Adrenal gland (tissue), 12 donors: ENCODE measurements around the gene GRID1. TPM values are rescaled to one million over a fixed set of nuclear protein-coding genes. Genes with fewer than 3 reads are reported as not detected.

Source experiments
- DNase-seq, 7 donors: peaks; one replicate each; pipeline ENCODE4 v3.0.0-alpha.2; 2019 to 2020
- H3K27ac ChIP-seq, 5 donors: fragments of 200-600 bp; sonication (generic) in 4 of 5; 1 replicate in 3 of 5; 2 replicates in 2 of 5; pipeline versions ENCODE4 v1.5.1 to v1.8.0; 2016 to 2020; ENCODE audit warnings: mild to moderate bottlenecking in 1 of 5
- H3K27me3 ChIP-seq: fragments of 200-600 bp; 2 replicates; pipeline ENCODE4 v1.8.0; 2021
- H3K36me3 ChIP-seq, 2 donors: fragments of 200-600 bp; replicated peaks in 1 of 2; 1 replicate in 1 of 2; 2 replicates in 1 of 2; pipeline versions ENCODE4 v1.5.1 to v1.8.0; 2018 to 2022
- H3K4me1 ChIP-seq, 2 donors: fragments of 200-600 bp; replicated peaks in 1 of 2; 1 replicate in 1 of 2; 2 replicates in 1 of 2; pipeline versions ENCODE4 v1.5.1 to v1.8.0; 2018 to 2021
- H3K4me3 ChIP-seq, 4 donors: fragments of 200-600 bp; sonication (generic) in 3 of 4; one replicate each; pipeline ENCODE4 v1.5.1; 2016 to 2018
- H3K9me3 ChIP-seq, 3 donors: fragments of 200-600 bp; sonication (generic) in 1 of 3; replicated peaks in 1 of 3; 1 replicate in 2 of 3; 2 replicates in 1 of 3; pipeline versions ENCODE4 v1.5.1 to v1.8.0; 2016 to 2021
- CTCF ChIP-seq, 6 experiments: fragments of 450-650 bp in 4 of 6; fragments of 200-600 bp in 2 of 6; sonication (generic) in 1 of 6; IDR thresholded peaks; 1 replicate in 5 of 6; 2 replicates in 1 of 6; pipeline versions ENCODE4 v1.5.1 to v1.8.0; 2016 to 2021; ENCODE audit warnings: antibody characterized with exemption in 6 of 6, mild to moderate bottlenecking in 2 of 6, moderate library complexity in 1 of 6
- POLR2A ChIP-seq, 2 donors: fragments of 450-650 bp; IDR thresholded peaks; one replicate each; pipeline ENCODE4 v1.6.1; 2017; ENCODE audit warnings: antibody characterized with exemption in 2 of 2, mild to moderate bottlenecking in 2 of 2, moderate library complexity in 1 of 2
- WGBS, 4 donors: extraction: QIAGEN DNeasy Blood & Tissue Kit in 2 of 4; methylation state at CpG; one replicate each; pipeline versions ENCODE4 v1.1.5 to v1.1.7; 2013 to 2017; 5-methylcytosine and 5-hydroxymethylcytosine counted together
- intact Hi-C, 2 donors: fragments of 100-400 bp; cut with DNase I; formaldehyde crosslinking; loops; one replicate each; pipeline versions ENCODE4 v1.14.1 to v1.15.0; 2022 to 2023
- polyA plus RNA-seq, 3 donors: library from polyadenylated mRNA; stranded (reverse); fragments of 200-250 nt in 2 of 3; fragments of 350-450 nt in 1 of 3; fragmentation: Illumina TruSeq in 1 of 3; extraction: RNeasy Lipid Tissue Mini Kit (QIAGEN cat#74804) in 1 of 3; gene quantifications; one replicate each; pipeline ENCODE4 v1.2.3, GENCODE V29; 2013 to 2014
- total RNA-seq, 9 donors: library from RNA; depleted of rRNA in 4 of 9; stranded (reverse); fragments of >200 nt in 4 of 9; fragments of 120-200 nt in 1 of 9; fragmentation: NEBNext Ultra II Directional in 1 of 9; extraction: Animal tissue kit (Norgen Biotek cat#: 25700) in 1 of 9; gene quantifications; one replicate each; pipeline versions ENCODE4 v1.1.0 to v1.2.4, GENCODE V29; 2013 to 2023
- donor health status: healthy with polysubstance abuse.
- donor health status: Bipolar disorder and iron deficiency.
- donor health status: DM: yes; HTN: yes; CAD: no.
- donor health status: DM: no; HTN: no; CAD: no.
- donor health status: DM: no; HTN: no; CAD: no.
- donor health status: DM: yes; HTN: yes; CAD: no.

Gene GRID1
- total and polyA plus RNA-seq, 12 donors: 2.2 to 8.0 (median 4.1) TPM

GRCh38 chr10:86250399-86250798 is 116.2 kb downstream of the GRID1 start:
- Histone ChIP-seq H3K9me3 (no peaks in the 10 kb centered on the region), H3K36me3 (no peaks in the 10 kb centered on the region), H3K27me3 (no peaks in the 10 kb centered on the region), H3K4me1 (no peaks in the 10 kb centered on the region), H3K27ac (no peak overlapping the region), H3K4me3 (no peak overlapping the region)
- TF ChIP-seq CTCF (IDR thresholded peaks at IDR 0.05) (no peak), POLR2A (IDR thresholded peaks at IDR 0.05) (no peak)
- intact Hi-C loops: no loop called here
- 87 to 100% (median 92%) methylated on average over 2 to 15 of the region's 15 CpGs for WGBS, 4 donors
- DNase-seq: no peak

- DNase-seq: no peak
- no peak for TF ChIP-seq CTCF (IDR thresholded peaks at IDR 0.05)
- no peak for TF ChIP-seq POLR2A (IDR thresholded peaks at IDR 0.05)
- Histone ChIP-seq H3K4me1 (no peaks in the 10 kb centered on the region), H3K9me3 (no peaks in the 10 kb centered on the region), H3K4me3 (no peak overlapping the region), H3K27me3 (no peaks in the 10 kb centered on the region), H3K36me3 (no peaks in the 10 kb centered on the region), H3K27ac (no peak overlapping the region)
- intact Hi-C loops: no loop called here
Observed at GRCh38 chr10:86249794-86250193, 116.8 kb downstream of the GRID1 start.

GRCh38 chr10:86248062-86248461 is 118.5 kb downstream of the GRID1 start:
- intact Hi-C loops: no loop called here
- H3K27ac ChIP-seq: no peak overlapping the region
- WGBS, 4 donors: 90 to 95% (median 92%) methylated on average over 5 of the region's 5 CpGs
- no peak for DNase-seq
- no peaks in the 10 kb centered on the region for H3K4me1 ChIP-seq
- TF ChIP-seq CTCF (IDR thresholded peaks at IDR 0.05) (no peak), POLR2A (IDR thresholded peaks at IDR 0.05) (no peak)
- no peaks in the 10 kb centered on the region for H3K36me3 ChIP-seq
- H3K27me3 ChIP-seq: no peaks in the 10 kb centered on the region
- no peaks in the 10 kb centered on the region for H3K9me3 ChIP-seq
- H3K4me3 ChIP-seq: no peak overlapping the region

- Histone ChIP-seq H3K4me3 (no peak overlapping the region), H3K4me1 (no peaks in the 10 kb centered on the region), H3K36me3 (no peaks in the 10 kb centered on the region), H3K9me3 (no peaks in the 10 kb centered on the region), H3K27me3 (no peaks in the 10 kb centered on the region), H3K27ac (no peak overlapping the region)
- WGBS, 4 donors: 69 to 92% (median 82%) methylated on average over 1 of the region's 1 CpG
- TF ChIP-seq POLR2A (IDR thresholded peaks at IDR 0.05) (no peak), CTCF (IDR thresholded peaks at IDR 0.05) (no peak)
- intact Hi-C loops: no loop called here
- DNase-seq: no peak
Observed at GRCh38 chr10:86247588-86247987, 119.0 kb downstream of the GRID1 start.
